Cardiac fibroblast (primary cell): ENCODE data around the gene NGFR.

Experiments used
- DNase-seq, 2 donors: peaks; one replicate each; pipeline versions ENCODE4 v3.0.0 to v3.0.0-alpha.2; 2010; ENCODE audit warnings: low read depth in 2 of 2
- H3K4me3 ChIP-seq, 2 donors: replicated peaks in 1 of 2; 1 replicate in 1 of 2; 2 replicates in 1 of 2; pipeline ENCODE4 v1.5.1; 2011; ENCODE audit warnings: low read depth in 2 of 2, low read length in 2 of 2, mild to moderate bottlenecking in 2 of 2, moderate library complexity in 1 of 2
- TF ChIP-seq, protein P1 (sequence below): IDR thresholded peaks from one replicate; pipeline ENCODE4 v1.5.1; 2011; ENCODE audit warnings: low read depth, mild to moderate bottlenecking, low read length, inconsistent platforms

The NGFR gene

DNA sequence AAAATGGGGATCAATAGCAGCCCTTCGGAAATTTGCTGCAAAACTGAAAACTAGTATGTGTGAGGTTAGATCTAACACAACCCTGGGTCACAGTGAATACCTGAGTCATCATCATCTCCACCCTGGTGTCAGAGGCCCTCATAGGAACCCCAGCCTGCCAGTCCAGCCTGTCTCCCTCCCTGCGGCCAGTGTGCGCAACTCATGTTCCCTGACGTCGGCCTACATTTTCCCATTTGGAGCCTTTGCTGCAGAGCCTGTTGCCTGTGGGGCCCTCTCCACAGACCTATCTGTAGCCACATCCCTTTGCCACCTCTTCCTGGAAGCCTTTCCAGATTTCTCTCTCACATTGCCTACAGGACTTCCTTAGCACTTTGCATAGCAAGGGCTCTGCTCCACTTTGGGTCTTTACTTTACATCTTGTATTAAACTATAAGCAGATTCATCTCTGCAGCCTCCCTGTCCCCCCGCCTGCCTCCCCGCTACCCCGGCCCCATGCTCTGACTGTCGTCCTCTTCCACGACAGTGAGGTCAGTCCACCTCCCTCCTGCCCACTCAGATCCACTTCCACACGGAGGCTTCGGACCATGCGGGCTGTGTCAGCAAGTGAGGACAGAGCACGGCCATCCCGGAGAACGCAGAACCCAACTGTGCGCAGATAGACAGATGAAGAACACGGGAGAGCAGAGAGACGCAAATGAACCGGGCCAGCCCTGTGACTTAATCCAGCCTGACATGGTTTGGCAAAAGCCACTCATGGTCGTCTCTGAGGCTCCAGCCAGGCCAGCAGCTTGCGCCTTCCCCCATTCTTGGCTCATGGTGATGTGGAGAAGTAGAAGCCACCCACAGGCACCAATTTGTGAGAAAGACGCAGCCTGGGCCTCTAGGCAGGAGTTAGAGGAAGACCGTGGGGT is 31.0 kb downstream of the NGFR start:
- no peak overlapping the region for H3K4me3 ChIP-seq
- TF ChIP-seq, protein P1, sequence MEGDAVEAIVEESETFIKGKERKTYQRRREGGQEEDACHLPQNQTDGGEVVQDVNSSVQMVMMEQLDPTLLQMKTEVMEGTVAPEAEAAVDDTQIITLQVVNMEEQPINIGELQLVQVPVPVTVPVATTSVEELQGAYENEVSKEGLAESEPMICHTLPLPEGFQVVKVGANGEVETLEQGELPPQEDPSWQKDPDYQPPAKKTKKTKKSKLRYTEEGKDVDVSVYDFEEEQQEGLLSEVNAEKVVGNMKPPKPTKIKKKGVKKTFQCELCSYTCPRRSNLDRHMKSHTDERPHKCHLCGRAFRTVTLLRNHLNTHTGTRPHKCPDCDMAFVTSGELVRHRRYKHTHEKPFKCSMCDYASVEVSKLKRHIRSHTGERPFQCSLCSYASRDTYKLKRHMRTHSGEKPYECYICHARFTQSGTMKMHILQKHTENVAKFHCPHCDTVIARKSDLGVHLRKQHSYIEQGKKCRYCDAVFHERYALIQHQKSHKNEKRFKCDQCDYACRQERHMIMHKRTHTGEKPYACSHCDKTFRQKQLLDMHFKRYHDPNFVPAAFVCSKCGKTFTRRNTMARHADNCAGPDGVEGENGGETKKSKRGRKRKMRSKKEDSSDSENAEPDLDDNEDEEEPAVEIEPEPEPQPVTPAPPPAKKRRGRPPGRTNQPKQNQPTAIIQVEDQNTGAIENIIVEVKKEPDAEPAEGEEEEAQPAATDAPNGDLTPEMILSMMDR, result no peak
- DNase-seq, result no peak

DNA sequence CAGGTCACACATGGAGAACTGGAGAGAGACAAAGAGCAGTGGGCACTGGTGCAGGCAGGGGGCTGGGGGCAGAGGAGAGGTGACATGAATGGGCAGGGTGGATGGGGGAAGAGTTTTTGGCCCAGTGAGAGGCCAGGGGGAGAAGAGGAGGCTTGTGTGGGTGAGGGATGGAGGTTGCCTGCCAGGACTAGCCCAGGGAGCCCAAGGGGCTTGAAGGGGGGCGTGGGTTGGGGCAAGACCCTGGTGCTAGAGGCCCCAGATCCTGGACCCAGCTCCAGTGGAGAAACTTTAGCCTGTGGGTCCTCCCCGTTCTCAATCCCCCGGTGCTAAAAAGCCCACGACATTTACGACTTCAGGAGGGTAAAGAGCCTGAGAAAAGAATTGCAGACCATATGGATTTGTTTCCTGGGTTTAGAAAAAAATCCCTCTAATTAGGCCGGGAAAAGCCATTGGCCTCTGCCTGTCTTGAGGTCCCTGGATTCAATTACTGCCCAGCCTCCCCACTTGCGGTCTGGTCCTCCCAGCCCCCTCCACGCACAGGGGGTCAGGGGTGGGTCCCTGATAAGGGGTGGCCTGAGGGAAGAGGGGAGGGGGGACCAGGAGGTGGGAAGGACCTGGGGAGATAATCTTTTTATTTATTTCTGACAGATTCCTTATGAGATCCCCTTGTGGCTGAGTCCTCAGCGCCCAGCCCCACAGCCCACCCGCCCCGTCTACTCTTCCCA is 33.0 kb downstream of the NGFR start:
- no peak for DNase-seq
- TF ChIP-seq, protein P1, result no peak
- no peak overlapping the region for H3K4me3 ChIP-seq

DNA sequence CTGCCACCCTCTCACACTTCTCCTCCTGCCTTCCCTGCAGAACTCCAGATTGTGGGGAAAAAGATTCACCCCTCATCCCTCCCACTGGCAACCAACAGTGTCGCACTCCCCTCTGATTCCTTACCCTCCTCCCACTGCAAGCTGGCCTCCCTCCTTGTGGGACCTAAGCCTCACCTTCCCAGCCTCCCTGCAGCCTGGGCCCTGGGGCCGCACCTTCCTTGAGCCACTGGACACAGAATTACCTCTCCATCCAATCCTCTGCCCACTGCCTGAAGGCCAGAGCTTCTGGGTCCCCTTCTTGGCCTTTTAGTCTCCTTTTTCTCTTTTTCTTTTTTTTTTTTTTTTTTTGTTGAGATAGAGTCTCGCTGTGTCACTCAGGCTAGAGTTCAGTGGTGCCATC is 33.9 kb downstream of the NGFR start:
- TF ChIP-seq, protein P1, result no peak
- no peak overlapping the region for H3K4me3 ChIP-seq
- no peak for DNase-seq

DNA sequence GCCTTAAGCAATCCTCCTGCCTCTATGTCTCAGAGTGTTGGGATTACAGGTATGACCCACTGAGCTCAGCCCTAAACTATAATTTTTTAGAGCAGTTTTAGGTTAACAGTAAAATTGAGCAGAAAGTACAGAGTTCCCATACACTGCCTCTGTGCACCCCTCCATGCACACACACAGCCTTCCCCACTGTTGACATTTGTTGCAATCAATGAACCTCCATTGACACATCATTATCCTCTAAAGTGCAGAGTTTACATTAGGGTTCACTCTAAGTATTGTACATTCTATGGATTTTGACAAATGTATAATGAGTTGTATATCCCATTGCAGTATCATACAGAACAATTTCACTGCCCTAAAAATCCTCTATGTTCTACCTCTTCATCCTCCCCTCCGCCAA is 35.0 kb downstream of the NGFR start:
- TF ChIP-seq, protein P1, result no peak
- no peak overlapping the region for H3K4me3 ChIP-seq
- no peak for DNase-seq

DNA sequence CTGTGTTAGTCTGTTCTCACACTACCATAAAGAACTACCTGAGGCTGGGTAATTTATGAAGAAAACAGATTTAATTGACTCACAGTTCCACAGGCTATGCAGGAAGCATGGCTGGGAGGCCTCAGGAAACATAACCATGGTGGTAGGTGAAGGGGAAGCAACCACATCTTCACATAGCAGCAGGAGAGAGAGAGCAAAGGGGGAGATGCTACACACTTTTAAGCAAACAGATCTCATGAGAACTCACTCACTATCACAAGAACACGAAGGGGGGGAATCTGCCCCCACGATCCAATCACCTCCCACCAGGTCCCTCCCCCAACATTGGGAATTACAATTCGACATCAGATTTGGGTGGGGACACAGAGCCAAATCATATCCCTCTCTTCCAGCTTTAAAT is 48.8 kb downstream of the NGFR start:
- H3K4me3 ChIP-seq, result no peak overlapping the region
- no peak for DNase-seq
- TF ChIP-seq, protein P1, result no peak

DNA sequence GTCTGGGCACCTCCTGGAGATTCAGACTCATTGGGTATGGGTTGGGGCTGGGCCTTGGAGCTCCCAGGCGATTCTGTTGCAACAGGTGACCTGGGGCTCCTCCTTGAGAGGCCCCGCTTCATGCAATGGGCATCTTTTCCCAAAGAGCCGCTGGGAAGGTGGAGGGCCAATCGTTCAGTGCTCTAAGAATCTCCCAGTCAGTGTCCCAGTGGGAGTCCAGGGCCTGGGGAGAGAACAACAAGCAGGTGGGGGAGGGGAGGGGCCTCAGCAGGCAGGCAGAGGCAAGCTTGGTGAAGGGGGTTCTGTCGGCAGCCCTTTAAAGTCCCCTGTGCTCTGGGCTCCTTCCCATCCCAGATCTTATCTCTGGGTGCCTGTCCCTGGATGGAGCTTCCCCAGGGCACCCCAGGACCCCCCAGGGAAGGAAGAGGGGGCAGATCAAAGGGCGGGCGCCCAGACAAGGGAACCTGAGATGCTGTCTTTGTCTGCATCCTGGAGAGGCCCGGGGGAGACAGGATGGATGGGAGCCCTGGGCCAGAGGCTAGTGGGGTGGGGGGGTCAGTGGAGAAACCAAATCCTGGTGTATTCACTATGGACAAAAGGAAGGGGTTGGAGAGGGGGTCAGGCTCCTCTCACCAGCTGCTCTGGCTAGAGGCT is 50.0 kb downstream of the NGFR start:
- H3K4me3 ChIP-seq, result no peak overlapping the region
- DNase-seq, result no peak
- TF ChIP-seq, protein P1, result no peak
